Muscle layer of duodenum (tissue), 2 donors: Measurements from ENCODE around the gene PON2.

ENCODE experiments used
- H3K27ac ChIP-seq: one replicate; pipeline ENCODE4 v1.7.0; 2013; ENCODE audit warnings: mild to moderate bottlenecking, low read length
- H3K27me3 ChIP-seq: one replicate; pipeline ENCODE4 v1.7.0; 2013; ENCODE audit warnings: low read depth, mild to moderate bottlenecking, control low read depth, low read length
- H3K36me3 ChIP-seq, 2 donors: one replicate each; pipeline ENCODE4 v1.7.0; 2013; ENCODE audit warnings: low read length in 2 of 2, control low read depth in 1 of 2, mild to moderate bottlenecking in 1 of 2; ENCODE audit not compliant: insufficient read depth in 2 of 2, control insufficient read depth in 1 of 2
- H3K4me1 ChIP-seq, 2 donors: one replicate each; pipeline ENCODE4 v1.7.0; 2013; ENCODE audit warnings: low read length in 2 of 2, mild to moderate bottlenecking in 2 of 2, control low read depth in 1 of 2, moderate library complexity in 1 of 2; ENCODE audit not compliant: insufficient read depth in 2 of 2, control insufficient read depth in 1 of 2
- H3K4me3 ChIP-seq, 2 donors: one replicate each; pipeline ENCODE4 v1.7.0; 2013; ENCODE audit warnings: low read length in 2 of 2, low read depth in 1 of 2, mild to moderate bottlenecking in 1 of 2
- H3K9me3 ChIP-seq, 2 donors: one replicate each; pipeline ENCODE4 v1.7.0; 2013; ENCODE audit warnings: low read length in 2 of 2, control low read depth in 1 of 2, mild to moderate bottlenecking in 1 of 2; ENCODE audit not compliant: control insufficient read depth in 1 of 2
- donor health status: healthy.

Gene PON2

GRCh38 chr7:95424716-95425115, 10.1 kb downstream of the PON2 start:
- peaks cover 0 to 26% of the 10 kb centered on the region in 2 donors for H3K4me1 ChIP-seq
- peaks cover 0 to 6% of the 10 kb centered on the region in 2 donors for H3K36me3 ChIP-seq
- no peak overlapping the region for H3K4me3 ChIP-seq
- H3K9me3 ChIP-seq = no peaks in the 10 kb centered on the region
- H3K27me3 ChIP-seq = no peaks in the 10 kb centered on the region
- no peak overlapping the region for H3K27ac ChIP-seq

GRCh38 chr7:95421847-95422444, 12.9 kb downstream of the PON2 start:
- no peak overlapping the region for H3K4me3 ChIP-seq
- H3K4me1 ChIP-seq = peaks cover 0 to 26% of the 10 kb centered on the region in 2 donors
- H3K27me3 ChIP-seq = no peaks in the 10 kb centered on the region
- no peaks in the 10 kb centered on the region for H3K9me3 ChIP-seq
- peaks cover 4 to 6% of the 10 kb centered on the region in 2 donors for H3K36me3 ChIP-seq
- H3K27ac ChIP-seq = no peak overlapping the region

- no peaks in the 10 kb centered on the region for H3K9me3 ChIP-seq
- H3K27me3 ChIP-seq = no peaks in the 10 kb centered on the region
- H3K36me3 ChIP-seq = peaks cover 4 to 6% of the 10 kb centered on the region in 2 donors
- H3K4me3 ChIP-seq = no peak overlapping the region
- peaks cover 0 to 26% of the 10 kb centered on the region in 2 donors for H3K4me1 ChIP-seq
- H3K27ac ChIP-seq = no peak overlapping the region
Observed at GRCh38 chr7:95421000-95421846, 13.6 kb downstream of the PON2 start.

- H3K9me3 ChIP-seq = no peaks in the 10 kb centered on the region
- H3K4me1 ChIP-seq = no peaks in the 10 kb centered on the region
- no peak overlapping the region for H3K4me3 ChIP-seq
- H3K36me3 ChIP-seq = peaks cover 23 to 32% of the 10 kb centered on the region in 2 donors
- no peak overlapping the region for H3K27ac ChIP-seq
- no peaks in the 10 kb centered on the region for H3K27me3 ChIP-seq
Observed at GRCh38 chr7:95412075-95412474, 22.8 kb downstream of the PON2 start.

GRCh38 chr7:95411666-95412065, 23.2 kb downstream of the PON2 start:
- Histone ChIP-seq H3K36me3 (peaks cover 25 to 32% of the 10 kb centered on the region in 2 donors), H3K4me3 (no peak overlapping the region), H3K27me3 (no peaks in the 10 kb centered on the region), H3K27ac (no peak overlapping the region), H3K4me1 (no peaks in the 10 kb centered on the region), H3K9me3 (no peaks in the 10 kb centered on the region)

GRCh38 chr7:95411036-95411435, 23.8 kb downstream of the PON2 start:
- Histone ChIP-seq H3K4me3 (no peak overlapping the region), H3K27ac (no peak overlapping the region), H3K4me1 (no peaks in the 10 kb centered on the region), H3K36me3 (peaks cover 29 to 32% of the 10 kb centered on the region in 2 donors), H3K9me3 (no peaks in the 10 kb centered on the region), H3K27me3 (no peaks in the 10 kb centered on the region)

GRCh38 chr7:95407751-95408150, 27.1 kb downstream of the PON2 start:
- no peak overlapping the region for H3K4me3 ChIP-seq
- no peaks in the 10 kb centered on the region for H3K27me3 ChIP-seq
- no peak overlapping the region for H3K27ac ChIP-seq
- H3K4me1 ChIP-seq = no peaks in the 10 kb centered on the region
- no peaks in the 10 kb centered on the region for H3K9me3 ChIP-seq
- H3K36me3 ChIP-seq = peaks cover 24 to 29% of the 10 kb centered on the region in 2 donors

- Histone ChIP-seq H3K4me1 (no peaks in the 10 kb centered on the region), H3K36me3 (peaks cover 17 to 19% of the 10 kb centered on the region in 2 donors), H3K9me3 (no peaks in the 10 kb centered on the region), H3K27me3 (no peaks in the 10 kb centered on the region), H3K4me3 (no peak overlapping the region), H3K27ac (no peak overlapping the region)
Observed at GRCh38 chr7:95405800-95406199, 29.0 kb downstream of the PON2 start.

GRCh38 chr7:95405208-95405607, 29.6 kb downstream of the PON2 start:
- H3K4me1 ChIP-seq = no peaks in the 10 kb centered on the region
- peaks cover 12 to 15% of the 10 kb centered on the region in 2 donors for H3K36me3 ChIP-seq
- H3K9me3 ChIP-seq = no peaks in the 10 kb centered on the region
- H3K27ac ChIP-seq = no peak overlapping the region
- no peaks in the 10 kb centered on the region for H3K27me3 ChIP-seq
- H3K4me3 ChIP-seq = no peak overlapping the region

GRCh38 chr7:95404316-95404865, 30.4 kb downstream of the PON2 start:
- Histone ChIP-seq H3K27me3 (no peaks in the 10 kb centered on the region), H3K36me3 (peaks cover 8 to 10% of the 10 kb centered on the region in 2 donors), H3K4me3 (no peak overlapping the region), H3K9me3 (no peaks in the 10 kb centered on the region), H3K4me1 (no peaks in the 10 kb centered on the region), H3K27ac (no peak overlapping the region)

GRCh38 chr7:95398155-95398940, 36.5 kb downstream of the PON2 start:
- H3K9me3 ChIP-seq = no peaks in the 10 kb centered on the region
- H3K4me3 ChIP-seq = no peak overlapping the region
- no peaks in the 10 kb centered on the region for H3K27me3 ChIP-seq
- H3K4me1 ChIP-seq = no peaks in the 10 kb centered on the region
- H3K27ac ChIP-seq = no peak overlapping the region
- H3K36me3 ChIP-seq = no peaks in the 10 kb centered on the region
